ENCODE measurements around the gene CEP131.

CEP131 gene

DNA sequence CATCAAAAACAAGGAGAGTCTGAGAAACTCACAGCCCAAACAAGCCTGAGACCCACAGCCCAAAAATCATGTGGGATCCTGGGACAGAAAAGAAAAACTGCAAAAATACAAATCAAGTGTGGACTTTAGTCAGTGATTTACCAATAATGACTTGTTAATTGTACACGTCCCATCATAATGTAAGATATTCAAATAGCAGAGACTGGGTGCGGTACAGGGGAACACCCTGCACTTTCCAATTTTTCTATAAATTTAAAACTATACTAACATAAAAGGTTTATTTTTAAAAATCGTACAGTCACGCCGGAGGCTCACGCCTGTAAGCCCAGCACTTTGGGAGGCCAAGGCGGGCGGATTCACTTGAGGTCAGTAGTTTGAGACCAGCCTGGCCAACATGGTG is 8.8 kb downstream of the CEP131 start:
- Histone ChIP-seq H3K9me3 (ENCODE audit: low read length) (no peaks in the 10 kb centered on the region), H3K4me3 (ENCODE audit: low read depth in 1 of 2, low read length in 2 of 2) (no peak overlapping the region), H3K27me3 (ENCODE audit: control insufficient read depth in 1 of 2, insufficient read depth in 2 of 2, low read length in 2 of 2) (no peaks in the 10 kb centered on the region), H3K27ac (ENCODE audit: low read depth, low read length) (no peak overlapping the region), H3K36me3 (ENCODE audit: insufficient read depth, low read length) (no peaks in the 10 kb centered on the region), H3K4me1 (ENCODE audit: insufficient read depth, low read length) (no peaks in the 10 kb centered on the region), H3K9ac (ENCODE audit: low read length) (no peak overlapping the region)

DNA sequence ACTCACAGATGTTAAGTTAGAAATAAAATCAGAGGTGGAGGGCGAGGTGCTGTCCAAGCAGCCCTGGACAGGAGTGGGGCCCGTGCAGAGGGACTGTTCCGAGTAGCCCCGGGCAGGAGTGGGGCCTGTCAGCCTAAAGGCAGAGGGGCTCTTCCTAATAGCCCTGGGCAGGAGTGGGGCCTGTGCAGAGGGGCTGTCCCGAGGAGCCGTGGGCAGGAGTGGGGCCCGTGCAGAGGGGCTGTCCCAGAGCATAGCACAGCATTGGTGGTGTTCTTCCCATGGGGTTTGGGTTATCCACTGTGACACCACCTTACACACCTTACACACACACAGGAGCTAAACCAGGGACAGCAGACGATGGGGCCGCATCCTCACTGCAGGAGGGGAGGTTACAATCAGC is 10.4 kb downstream of the CEP131 start:
- Histone ChIP-seq H3K4me3 (ENCODE audit: low read depth in 1 of 2, low read length in 2 of 2) (no peak overlapping the region), H3K9ac (ENCODE audit: low read length) (no peak overlapping the region), H3K4me1 (ENCODE audit: insufficient read depth, low read length) (no peaks in the 10 kb centered on the region), H3K36me3 (ENCODE audit: insufficient read depth, low read length) (no peaks in the 10 kb centered on the region), H3K27me3 (ENCODE audit: control insufficient read depth in 1 of 2, insufficient read depth in 2 of 2, low read length in 2 of 2) (no peaks in the 10 kb centered on the region), H3K9me3 (ENCODE audit: low read length) (no peaks in the 10 kb centered on the region), H3K27ac (ENCODE audit: low read depth, low read length) (no peak overlapping the region)

DNA sequence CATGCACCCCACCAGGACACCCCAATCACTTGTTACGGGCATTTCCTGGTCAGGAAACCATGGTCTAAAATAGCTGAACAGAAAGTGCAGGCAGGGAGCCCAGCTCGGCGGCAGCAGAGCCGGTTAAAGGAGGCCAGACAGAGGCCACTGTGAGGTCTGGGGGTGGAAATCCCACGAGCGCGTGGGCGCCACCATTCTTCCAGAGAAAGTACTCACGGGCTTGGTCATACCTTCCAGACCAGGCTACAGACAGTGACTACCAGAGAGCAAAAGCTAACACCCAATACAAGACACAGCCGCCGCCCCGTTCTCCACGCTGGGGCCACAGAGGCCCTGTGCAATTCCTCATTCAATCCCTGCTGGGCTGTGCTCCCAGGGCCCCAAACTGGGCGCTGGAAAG is 11.9 kb downstream of the CEP131 start:
- H3K9ac ChIP-seq (ENCODE audit: low read length): no peak overlapping the region
- no peaks in the 10 kb centered on the region for H3K27me3 ChIP-seq (ENCODE audit: control insufficient read depth in 1 of 2, insufficient read depth in 2 of 2, low read length in 2 of 2)
- H3K27ac ChIP-seq (ENCODE audit: low read depth, low read length): no peak overlapping the region
- H3K36me3 ChIP-seq (ENCODE audit: insufficient read depth, low read length): no peaks in the 10 kb centered on the region
- H3K4me3 ChIP-seq (ENCODE audit: low read depth in 1 of 2, low read length in 2 of 2): no peak overlapping the region
- no peaks in the 10 kb centered on the region for H3K9me3 ChIP-seq (ENCODE audit: low read length)
- H3K4me1 ChIP-seq (ENCODE audit: insufficient read depth, low read length): no peaks in the 10 kb centered on the region

DNA sequence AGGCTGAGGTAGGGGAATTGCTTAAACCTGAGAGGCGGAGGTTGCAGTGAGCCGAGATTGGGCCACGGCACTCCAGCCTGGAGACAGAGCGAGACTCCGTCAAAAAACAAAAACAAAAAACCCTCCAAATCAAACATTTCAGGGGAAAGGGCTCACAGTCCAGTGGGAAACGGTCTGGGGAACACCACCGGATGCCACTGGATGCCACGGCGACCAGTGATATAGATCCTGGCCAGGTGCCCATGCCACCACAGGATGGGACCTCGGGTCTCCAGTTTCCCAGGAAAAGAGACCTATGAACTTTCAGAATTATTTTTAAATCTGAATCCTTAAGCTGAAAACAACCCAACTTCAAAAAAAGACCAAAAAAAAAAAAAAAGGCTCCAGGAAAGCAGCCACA is 12.3 kb downstream of the CEP131 start:
- Histone ChIP-seq H3K4me1 (ENCODE audit: insufficient read depth, low read length) (no peaks in the 10 kb centered on the region), H3K9ac (ENCODE audit: low read length) (no peak overlapping the region)

DNA sequence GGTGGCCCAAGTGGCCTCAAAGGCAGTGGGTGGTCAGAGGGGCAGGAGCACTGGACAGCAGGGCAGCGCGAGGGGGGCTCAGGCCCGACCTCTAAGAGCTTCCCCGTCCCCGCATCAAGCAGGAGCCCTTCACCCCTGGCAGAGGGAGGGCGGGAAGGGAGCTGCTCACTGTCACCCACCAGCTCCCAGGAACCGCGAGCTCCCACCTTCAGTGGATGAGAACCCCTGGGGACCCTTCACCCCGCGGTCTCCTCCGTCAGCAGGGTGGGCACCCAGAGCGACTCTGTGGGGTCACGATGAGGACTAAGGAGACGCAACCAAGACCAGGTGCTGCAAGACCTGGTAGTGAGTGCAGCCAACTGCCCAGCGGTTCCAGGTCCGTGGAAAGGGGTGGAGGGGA is 13.6 kb downstream of the CEP131 start:
- Histone ChIP-seq H3K9ac (ENCODE audit: low read length) (no peak overlapping the region), H3K4me3 (ENCODE audit: low read depth in 1 of 2, low read length in 2 of 2) (no peak overlapping the region), H3K36me3 (ENCODE audit: insufficient read depth, low read length) (no peaks in the 10 kb centered on the region), H3K4me1 (ENCODE audit: insufficient read depth, low read length) (no peaks in the 10 kb centered on the region), H3K27me3 (ENCODE audit: control insufficient read depth in 1 of 2, insufficient read depth in 2 of 2, low read length in 2 of 2) (no peaks in the 10 kb centered on the region), H3K9me3 (ENCODE audit: low read length) (no peaks in the 10 kb centered on the region), H3K27ac (ENCODE audit: low read depth, low read length) (no peak overlapping the region)

More for the DNA sequence above, 12.3 kb downstream of the CEP131 start:
- Histone ChIP-seq H3K27ac (ENCODE audit: low read depth, low read length) (no peak overlapping the region), H3K4me3 (ENCODE audit: low read depth in 1 of 2, low read length in 2 of 2) (no peak overlapping the region), H3K36me3 (ENCODE audit: insufficient read depth, low read length) (no peaks in the 10 kb centered on the region), H3K9me3 (ENCODE audit: low read length) (no peaks in the 10 kb centered on the region), H3K27me3 (ENCODE audit: control insufficient read depth in 1 of 2, insufficient read depth in 2 of 2, low read length in 2 of 2) (no peaks in the 10 kb centered on the region)

DNA sequence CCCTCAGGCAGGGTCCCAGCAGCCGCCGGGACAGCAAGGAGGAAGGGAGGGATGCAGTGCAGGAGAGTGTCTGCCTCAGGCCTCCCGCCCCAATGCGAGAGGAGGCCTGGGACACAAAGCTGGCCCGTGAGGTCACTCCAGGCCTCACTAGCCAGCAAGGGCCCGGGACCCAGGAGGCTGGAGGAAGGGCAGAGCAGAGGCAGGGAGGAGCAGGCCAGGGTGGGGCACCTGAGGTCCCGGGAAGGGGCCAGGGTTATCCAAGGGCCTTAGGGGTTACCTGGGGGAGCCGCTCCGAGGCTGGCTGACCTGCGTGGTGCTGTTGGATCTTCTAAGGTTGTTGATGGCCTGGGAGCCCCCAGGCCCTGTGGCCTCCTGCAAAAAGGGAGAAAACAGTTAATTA is 14.1 kb downstream of the CEP131 start:
- no peak overlapping the region for H3K9ac ChIP-seq (ENCODE audit: low read length)
- no peaks in the 10 kb centered on the region for H3K27me3 ChIP-seq (ENCODE audit: control insufficient read depth in 1 of 2, insufficient read depth in 2 of 2, low read length in 2 of 2)
- H3K4me3 ChIP-seq (ENCODE audit: low read depth in 1 of 2, low read length in 2 of 2): no peak overlapping the region
- no peaks in the 10 kb centered on the region for H3K36me3 ChIP-seq (ENCODE audit: insufficient read depth, low read length)
- H3K9me3 ChIP-seq (ENCODE audit: low read length): no peaks in the 10 kb centered on the region
- no peak overlapping the region for H3K27ac ChIP-seq (ENCODE audit: low read depth, low read length)
- H3K4me1 ChIP-seq (ENCODE audit: insufficient read depth, low read length): no peaks in the 10 kb centered on the region

DNA sequence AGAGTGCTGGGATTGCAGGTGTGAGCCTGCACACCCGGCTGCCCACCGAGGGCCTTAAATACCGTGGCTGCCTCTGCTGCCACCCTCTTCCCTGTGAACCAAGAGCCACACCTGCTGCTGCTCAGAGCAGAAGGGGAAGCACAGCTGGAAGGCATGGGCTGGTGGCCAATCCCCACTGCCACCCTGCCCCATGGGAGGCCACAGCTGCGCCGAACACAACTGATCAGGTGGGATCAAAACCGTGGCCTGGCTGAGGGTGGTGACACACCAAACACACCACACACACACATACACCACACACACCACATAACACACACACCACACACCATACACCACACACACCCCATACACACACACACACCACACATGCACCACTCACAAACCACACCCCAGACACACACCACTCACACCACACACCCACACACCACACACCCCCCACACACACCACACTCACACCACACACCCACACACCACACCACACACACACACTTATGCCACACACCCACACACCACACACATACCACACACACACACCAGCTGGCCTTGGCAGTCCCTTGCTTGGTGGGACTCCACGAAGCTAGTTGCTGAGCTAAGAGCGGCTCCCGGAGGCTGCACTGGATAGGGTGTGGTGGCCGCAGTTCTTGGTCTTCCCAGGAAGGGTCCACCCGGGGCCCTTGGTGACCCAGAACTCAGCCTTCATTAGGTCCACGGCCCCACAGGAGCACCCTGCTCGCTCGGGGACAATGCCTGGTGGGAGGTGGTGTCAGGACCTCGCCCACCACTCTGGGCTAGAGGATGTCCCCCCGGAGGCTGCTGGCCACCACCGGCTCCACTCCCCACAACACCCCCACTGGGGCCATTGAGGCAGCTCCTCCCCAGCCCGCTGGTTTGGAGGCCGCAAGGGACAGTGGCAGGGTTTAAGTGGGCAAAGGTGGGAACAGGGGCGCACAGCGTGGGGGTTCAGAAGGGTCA is 14.9 kb downstream of the CEP131 start:
- H3K4me1 ChIP-seq (ENCODE audit: insufficient read depth, low read length): no peaks in the 10 kb centered on the region
- H3K9ac ChIP-seq (ENCODE audit: low read length): no peak overlapping the region
- H3K9me3 ChIP-seq (ENCODE audit: low read length): no peaks in the 10 kb centered on the region
- H3K27ac ChIP-seq (ENCODE audit: low read depth, low read length): no peak overlapping the region
- H3K36me3 ChIP-seq (ENCODE audit: insufficient read depth, low read length): no peaks in the 10 kb centered on the region
- no peak overlapping the region for H3K4me3 ChIP-seq (ENCODE audit: low read depth in 1 of 2, low read length in 2 of 2)
- H3K27me3 ChIP-seq (ENCODE audit: control insufficient read depth in 1 of 2, insufficient read depth in 2 of 2, low read length in 2 of 2): no peaks in the 10 kb centered on the region

DNA sequence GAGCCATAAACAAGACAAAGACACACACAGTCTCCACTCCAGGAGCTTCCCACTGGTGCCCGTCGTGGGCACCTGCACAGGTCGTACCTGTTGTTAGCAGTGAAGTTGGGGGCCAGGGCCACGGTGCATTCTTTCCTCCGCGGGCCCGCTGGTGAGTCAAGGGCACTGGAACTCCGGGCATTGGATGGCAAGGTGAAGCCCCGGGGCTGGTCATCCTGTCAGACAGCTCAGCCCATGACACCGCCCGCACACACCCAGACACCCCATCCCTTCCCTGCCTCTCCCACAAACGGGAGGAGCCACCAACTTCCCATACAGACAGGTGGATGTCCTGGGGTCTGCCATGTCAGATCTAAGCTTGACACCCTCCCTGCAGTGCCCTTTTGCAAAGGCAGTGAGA is 16.1 kb downstream of the CEP131 start:
- Histone ChIP-seq H3K27me3 (ENCODE audit: control insufficient read depth in 1 of 2, insufficient read depth in 2 of 2, low read length in 2 of 2) (no peaks in the 10 kb centered on the region), H3K9me3 (ENCODE audit: low read length) (no peaks in the 10 kb centered on the region), H3K36me3 (ENCODE audit: insufficient read depth, low read length) (no peaks in the 10 kb centered on the region), H3K4me1 (ENCODE audit: insufficient read depth, low read length) (no peaks in the 10 kb centered on the region), H3K9ac (ENCODE audit: low read length) (no peak overlapping the region), H3K4me3 (ENCODE audit: low read depth in 1 of 2, low read length in 2 of 2) (no peak overlapping the region), H3K27ac (ENCODE audit: low read depth, low read length) (no peak overlapping the region)

DNA sequence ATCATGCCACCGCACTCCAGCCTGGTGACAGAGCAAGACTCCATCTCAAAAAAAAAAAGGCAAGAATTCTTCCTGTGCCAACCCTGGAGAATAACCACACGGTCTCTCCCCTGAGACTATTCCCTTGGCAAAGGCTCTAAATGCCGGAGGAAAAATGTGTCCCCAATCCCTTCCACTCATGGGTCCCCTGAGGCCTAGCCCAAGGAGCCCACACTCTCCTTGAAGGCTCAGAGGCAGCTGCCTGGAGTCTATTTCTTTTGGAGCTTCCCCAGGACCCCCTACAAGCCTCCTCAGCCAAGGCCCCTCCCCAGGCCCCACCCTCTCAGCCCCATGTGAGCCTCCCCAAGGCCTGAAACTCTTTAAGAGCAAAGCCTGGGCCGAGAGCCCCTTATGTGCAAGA is 16.6 kb downstream of the CEP131 start:
- no peaks in the 10 kb centered on the region for H3K4me1 ChIP-seq (ENCODE audit: insufficient read depth, low read length)
- H3K27me3 ChIP-seq (ENCODE audit: control insufficient read depth in 1 of 2, insufficient read depth in 2 of 2, low read length in 2 of 2): no peaks in the 10 kb centered on the region
- no peak overlapping the region for H3K27ac ChIP-seq (ENCODE audit: low read depth, low read length)
- no peaks in the 10 kb centered on the region for H3K36me3 ChIP-seq (ENCODE audit: insufficient read depth, low read length)
- no peak overlapping the region for H3K9ac ChIP-seq (ENCODE audit: low read length)
- no peaks in the 10 kb centered on the region for H3K9me3 ChIP-seq (ENCODE audit: low read length)
- H3K4me3 ChIP-seq (ENCODE audit: low read depth in 1 of 2, low read length in 2 of 2): no peak overlapping the region

DNA sequence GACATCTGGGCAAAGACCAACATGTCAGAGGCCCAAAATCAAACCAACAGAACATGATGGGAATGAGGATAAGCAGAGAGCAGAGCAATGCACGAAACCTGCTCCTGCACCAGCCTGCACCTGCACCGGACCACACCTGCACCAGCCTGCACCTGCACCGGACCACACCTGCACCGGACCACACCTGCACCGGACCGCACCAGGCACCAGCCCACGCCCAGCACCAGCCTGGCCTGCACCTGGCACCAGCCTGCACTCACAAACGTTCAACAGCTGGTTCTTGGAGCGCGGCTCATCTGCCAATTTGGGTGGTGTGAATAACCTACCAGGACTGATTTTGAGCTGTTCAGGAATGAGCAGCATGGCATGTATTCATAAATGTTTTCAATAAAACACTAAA is 18.2 kb downstream of the CEP131 start:
- H3K9ac ChIP-seq (ENCODE audit: low read length): no peak overlapping the region
- no peaks in the 10 kb centered on the region for H3K36me3 ChIP-seq (ENCODE audit: insufficient read depth, low read length)
- no peak overlapping the region for H3K27ac ChIP-seq (ENCODE audit: low read depth, low read length)
- no peak overlapping the region for H3K4me3 ChIP-seq (ENCODE audit: low read depth in 1 of 2, low read length in 2 of 2)
- no peaks in the 10 kb centered on the region for H3K9me3 ChIP-seq (ENCODE audit: low read length)
- H3K27me3 ChIP-seq (ENCODE audit: control insufficient read depth in 1 of 2, insufficient read depth in 2 of 2, low read length in 2 of 2): no peaks in the 10 kb centered on the region
- H3K4me1 ChIP-seq (ENCODE audit: insufficient read depth, low read length): no peaks in the 10 kb centered on the region

DNA sequence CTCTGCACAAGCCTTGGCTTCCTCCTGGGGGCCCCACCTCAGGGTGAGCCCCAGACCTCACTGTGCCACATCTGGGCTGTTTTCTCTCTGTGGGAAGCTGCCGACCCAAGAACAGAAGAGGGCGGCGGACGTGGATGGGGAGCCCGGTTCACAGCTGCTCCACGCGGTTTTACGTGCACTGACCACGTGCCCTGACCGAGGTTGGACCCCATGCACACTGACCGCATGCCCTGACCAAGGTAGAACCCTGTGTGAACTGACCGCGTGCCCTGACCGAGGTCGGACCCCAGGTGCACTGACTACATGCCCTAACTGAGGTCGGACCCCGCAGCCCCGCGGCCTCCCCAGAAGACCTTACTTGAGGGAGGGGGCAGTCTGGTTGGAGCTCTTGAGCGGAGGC is 19.6 kb downstream of the CEP131 start:
- Histone ChIP-seq H3K4me1 (ENCODE audit: insufficient read depth, low read length) (no peaks in the 10 kb centered on the region), H3K4me3 (ENCODE audit: low read depth in 1 of 2, low read length in 2 of 2) (no peak overlapping the region), H3K27ac (ENCODE audit: low read depth, low read length) (no peak overlapping the region), H3K9ac (ENCODE audit: low read length) (no peak overlapping the region), H3K9me3 (ENCODE audit: low read length) (no peaks in the 10 kb centered on the region), H3K27me3 (ENCODE audit: control insufficient read depth in 1 of 2, insufficient read depth in 2 of 2, low read length in 2 of 2) (no peaks in the 10 kb centered on the region), H3K36me3 (ENCODE audit: insufficient read depth, low read length) (no peaks in the 10 kb centered on the region)

DNA sequence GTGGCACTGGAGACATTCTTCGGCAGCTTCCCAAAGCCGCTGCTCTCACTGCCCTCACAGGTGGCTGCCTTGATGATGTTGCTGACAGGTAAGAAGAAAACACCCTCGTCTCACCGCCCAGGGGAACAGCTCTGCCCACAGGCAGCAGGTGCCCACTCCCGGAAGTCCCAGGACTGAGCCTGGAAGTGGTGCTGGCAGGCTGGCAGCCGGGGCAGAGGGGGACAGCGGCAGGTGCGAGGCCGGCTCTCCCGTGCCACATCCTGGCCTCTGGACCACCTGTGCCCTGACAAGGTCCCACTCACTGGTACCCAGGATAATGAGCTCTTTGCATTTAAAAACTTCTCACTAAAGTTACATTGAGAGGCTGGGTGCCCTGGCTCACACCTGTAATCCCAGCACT is 20.4 kb downstream of the CEP131 start:
- no peak overlapping the region for H3K4me3 ChIP-seq (ENCODE audit: low read depth in 1 of 2, low read length in 2 of 2)
- no peaks in the 10 kb centered on the region for H3K27me3 ChIP-seq (ENCODE audit: control insufficient read depth in 1 of 2, insufficient read depth in 2 of 2, low read length in 2 of 2)
- no peaks in the 10 kb centered on the region for H3K4me1 ChIP-seq (ENCODE audit: insufficient read depth, low read length)
- H3K9ac ChIP-seq (ENCODE audit: low read length): no peak overlapping the region
- no peak overlapping the region for H3K27ac ChIP-seq (ENCODE audit: low read depth, low read length)
- H3K36me3 ChIP-seq (ENCODE audit: insufficient read depth, low read length): no peaks in the 10 kb centered on the region
- H3K9me3 ChIP-seq (ENCODE audit: low read length): no peaks in the 10 kb centered on the region

Data from muscle layer of colon (tissue), 2 donors.